Ovary (tissue), 3 donors: ENCODE results near the gene HKDC1.

Source experiments
- EP300 ChIP-seq: sonication (generic); formaldehyde crosslinking; IDR thresholded peaks from one replicate; pipeline ENCODE4 v1.6.1; 2017; ENCODE audit warnings: antibody characterized with exemption
- POLR2A ChIP-seq: fragments of 450-650 bp; IDR thresholded peaks from one replicate; pipeline ENCODE4 v1.6.1; 2017; ENCODE audit warnings: antibody characterized with exemption, mild to moderate bottlenecking, moderate library complexity
- TF ChIP-seq, protein P1 (sequence below), 3 donors: fragments of 450-650 bp in 2 of 3; fragments of 200-600 bp in 1 of 3; IDR thresholded peaks; one replicate each; pipeline versions ENCODE4 v1.5.1 to v1.8.0; 2016 to 2022; ENCODE audit warnings: antibody characterized with exemption in 3 of 3, mild to moderate bottlenecking in 1 of 3
- donor health status: DM: no; HTN: no; CAD: no.

DNA sequence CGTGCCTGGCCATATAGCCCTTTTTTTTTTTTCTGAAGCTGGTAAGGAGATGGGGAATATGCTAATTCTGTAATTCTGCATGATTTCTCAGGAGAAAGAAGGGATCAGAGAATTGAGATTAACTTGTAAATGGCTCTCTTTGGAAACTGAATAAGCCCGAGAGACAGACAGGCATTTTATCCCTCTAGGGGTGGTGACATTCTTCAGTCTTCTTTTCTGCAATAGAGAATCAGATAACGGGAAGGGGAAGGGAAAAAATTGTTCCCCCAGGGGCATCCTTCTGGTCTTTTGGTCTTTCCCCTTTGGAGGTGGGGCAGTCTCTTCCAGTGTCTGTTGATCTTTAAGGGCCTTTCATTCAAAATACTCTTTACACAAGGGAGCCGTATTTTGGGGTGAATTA is 92.4 kb downstream of the HKDC1 start:
- TF ChIP-seq POLR2A = no peak
- TF ChIP-seq, protein P1, sequence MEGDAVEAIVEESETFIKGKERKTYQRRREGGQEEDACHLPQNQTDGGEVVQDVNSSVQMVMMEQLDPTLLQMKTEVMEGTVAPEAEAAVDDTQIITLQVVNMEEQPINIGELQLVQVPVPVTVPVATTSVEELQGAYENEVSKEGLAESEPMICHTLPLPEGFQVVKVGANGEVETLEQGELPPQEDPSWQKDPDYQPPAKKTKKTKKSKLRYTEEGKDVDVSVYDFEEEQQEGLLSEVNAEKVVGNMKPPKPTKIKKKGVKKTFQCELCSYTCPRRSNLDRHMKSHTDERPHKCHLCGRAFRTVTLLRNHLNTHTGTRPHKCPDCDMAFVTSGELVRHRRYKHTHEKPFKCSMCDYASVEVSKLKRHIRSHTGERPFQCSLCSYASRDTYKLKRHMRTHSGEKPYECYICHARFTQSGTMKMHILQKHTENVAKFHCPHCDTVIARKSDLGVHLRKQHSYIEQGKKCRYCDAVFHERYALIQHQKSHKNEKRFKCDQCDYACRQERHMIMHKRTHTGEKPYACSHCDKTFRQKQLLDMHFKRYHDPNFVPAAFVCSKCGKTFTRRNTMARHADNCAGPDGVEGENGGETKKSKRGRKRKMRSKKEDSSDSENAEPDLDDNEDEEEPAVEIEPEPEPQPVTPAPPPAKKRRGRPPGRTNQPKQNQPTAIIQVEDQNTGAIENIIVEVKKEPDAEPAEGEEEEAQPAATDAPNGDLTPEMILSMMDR (IDR thresholded peaks at IDR 0.05) = no peak
- TF ChIP-seq EP300 = no peak
